Right lobe of liver (tissue), 6 donors: ENCODE measurements around the gene DNAJC25. TPM values are rescaled to one million over a fixed set of nuclear protein-coding genes. Genes with fewer than 3 reads are reported as not detected.

Experiments
- ATAC-seq, 4 donors: fragments of 200-7000 bp; cut with Tn5 transposase; one replicate each; pipeline ENCODE4 v1.9.1; 2020; ENCODE audit warnings: mild to moderate bottlenecking in 4 of 4, moderate library complexity in 4 of 4
- DNase-seq, 3 donors: peaks; one replicate each; pipeline ENCODE4 v3.0.0-alpha.2; 2020
- H3K27ac ChIP-seq, 3 donors: fragments of 200-600 bp; one replicate each; pipeline ENCODE4 v1.8.0; 2022
- H3K27me3 ChIP-seq, 2 donors: fragments of 200-600 bp; one replicate each; pipeline ENCODE4 v1.8.0; 2022
- H3K36me3 ChIP-seq, 4 donors: fragments of 200-600 bp; sonication (generic) in 1 of 4; one replicate each; pipeline versions ENCODE4 v1.5.1 to v1.8.0; 2017 to 2022; ENCODE audit warnings: control low read depth in 1 of 4
- H3K4me1 ChIP-seq, 4 donors: fragments of 200-600 bp; sonication (generic) in 1 of 4; one replicate each; pipeline versions ENCODE4 v1.5.1 to v1.8.0; 2017 to 2022; ENCODE audit warnings: control low read depth in 1 of 4
- H3K4me3 ChIP-seq, 3 donors: fragments of 200-600 bp; one replicate each; pipeline ENCODE4 v1.8.0; 2022
- H3K9me3 ChIP-seq, 4 donors: fragments of 200-600 bp; sonication (generic) in 1 of 4; one replicate each; pipeline versions ENCODE4 v1.5.1 to v1.8.0; 2017 to 2022; ENCODE audit warnings: control low read depth in 1 of 4
- CTCF ChIP-seq, 4 donors: fragments of 200-600 bp in 3 of 4; fragments of 450-650 bp in 1 of 4; IDR thresholded peaks; one replicate each; pipeline versions ENCODE4 v1.5.1 to v1.8.0; 2016 to 2022; ENCODE audit warnings: antibody characterized with exemption in 4 of 4, mild to moderate bottlenecking in 2 of 4
- POLR2A ChIP-seq: fragments of 450-650 bp; IDR thresholded peaks from one replicate; pipeline ENCODE4 v1.6.1; 2017; ENCODE audit warnings: antibody characterized with exemption, mild to moderate bottlenecking
- WGBS: methylation state at CpG from one replicate; pipeline ENCODE4 v1.1.6; 2018; ENCODE audit warnings: low coverage, low lambda C conversion rate; ENCODE audit not compliant: insufficient coverage; ENCODE audit errors: missing lambda C conversion rate; 5-methylcytosine and 5-hydroxymethylcytosine counted together
- intact Hi-C, 2 donors: fragments of 100-400 bp; cut with DNase I; formaldehyde crosslinking; loops; one replicate each; pipeline versions ENCODE4 v1.11.2 to v1.14.1; 2022
- total RNA-seq, 6 experiments: library from RNA; depleted of rRNA in 2 of 6; stranded (reverse); fragments of >200 nt in 2 of 6; fragmentation: NEBNext Ultra II Directional in 3 of 6; extraction: Animal tissue kit (Norgen Biotek cat#: 25700) in 3 of 6; gene quantifications; one replicate each; pipeline versions ENCODE4 v1.1.0 to v1.2.4, GENCODE V29; 2016 to 2023
- donor health status: DM: no; HTN: yes; CAD: no.
- donor health status: DM: no; HTN: no; CAD: no.
- donor health status: DM: no; HTN: no; CAD: no.
- donor health status: DM: no; HTN: yes; CAD: no.
- donor health status: DM: no; HTN: yes; CAD: no.

DNAJC25 gene
- total RNA-seq, 6 experiments from 2014 or later = 12.2 to 32.8 (median 18.2) TPM

DNA sequence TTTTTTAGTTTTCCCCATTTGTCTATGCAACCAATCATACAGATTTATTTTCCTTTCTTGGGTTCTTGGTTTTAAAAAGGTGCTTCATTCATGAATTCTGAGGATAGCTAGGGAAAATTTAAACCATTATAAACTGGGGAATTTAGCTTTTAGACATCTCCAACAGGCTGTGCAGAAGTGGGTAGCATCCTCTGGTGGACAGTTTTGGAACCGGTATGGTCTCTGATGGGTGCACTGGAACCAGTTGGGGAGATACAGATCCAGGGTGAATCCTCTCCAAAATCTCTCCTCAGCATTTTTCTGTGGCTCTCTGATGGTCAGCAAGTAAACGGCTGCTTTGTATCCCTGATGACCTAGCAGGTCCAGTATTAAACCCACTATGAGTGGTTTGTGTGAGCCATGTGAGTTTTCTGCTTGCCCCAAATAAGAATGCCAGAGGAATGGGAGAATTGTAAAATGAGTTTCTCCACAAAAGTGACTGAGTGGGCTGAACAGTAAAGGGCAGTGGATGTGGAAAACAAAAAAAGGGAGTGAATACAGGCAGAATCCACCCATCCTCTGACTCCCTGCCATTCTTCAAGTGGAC, 9.1 kb upstream of the DNAJC25 start:
- Histone ChIP-seq H3K9me3 (no peaks in the 10 kb centered on the region), H3K27me3 (no peaks in the 10 kb centered on the region), H3K27ac (peak overlapping the region in 1 of 3 donors; percentile 82), H3K4me3 (no peak overlapping the region), H3K36me3 (no peaks in the 10 kb centered on the region), H3K4me1 (peaks cover 0 to 40% (median 14%) of the 10 kb centered on the region in 4 donors)
- intact Hi-C loops = no loop called here
- peak in 1 of 3 donors; percentile 66 for DNase-seq
- ATAC-seq = peak; percentile 89 to 95 (median 90)
- 11% methylated on average over 2 of the region's 2 CpGs for WGBS
- peak; percentile 82 to 91 (median 86) for TF ChIP-seq CTCF (IDR thresholded peaks at IDR 0.05)
- no peak for TF ChIP-seq POLR2A

DNA sequence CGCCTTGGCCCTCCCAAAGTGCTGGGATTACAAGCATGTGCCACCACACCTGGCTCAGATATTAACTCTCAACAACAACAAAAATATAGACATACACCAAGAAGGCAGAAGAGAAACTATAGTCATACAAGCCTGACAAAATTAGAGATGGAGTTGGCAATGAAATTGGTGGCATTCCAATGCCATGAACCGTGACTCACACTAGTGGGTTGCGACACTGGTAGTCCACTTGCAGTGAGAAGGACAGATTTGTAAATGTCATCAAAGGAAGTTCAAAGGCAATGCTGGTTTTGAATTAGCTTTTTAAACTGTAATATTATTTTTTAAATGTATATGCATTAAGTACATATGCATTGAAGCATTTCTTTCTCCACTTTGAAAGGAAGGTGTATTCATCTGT, 8.5 kb upstream of the DNAJC25 start:
- 26% methylated on average over 3 of the region's 3 CpGs for WGBS
- intact Hi-C loops = no loop called here
- ATAC-seq (peak; percentile 67 to 81 (median 72)), DNase-seq (peak in 2 of 3 donors; percentile 56 to 79)
- Histone ChIP-seq H3K4me1 (peaks cover 0 to 40% (median 15%) of the 10 kb centered on the region in 4 donors), H3K36me3 (no peaks in the 10 kb centered on the region), H3K9me3 (no peaks in the 10 kb centered on the region), H3K27me3 (no peaks in the 10 kb centered on the region), H3K27ac (peak overlapping the region; percentile 18 to 82 (median 38)), H3K4me3 (no peak overlapping the region)
- no peak for TF ChIP-seq CTCF (IDR thresholded peaks at IDR 0.05)
- TF ChIP-seq POLR2A = no peak

GRCh38 chr9:111627260-111627963, 3.7 kb upstream of the DNAJC25 start:
- peaks cover 0 to 46% (median 8%) of the 10 kb centered on the region in 4 donors for H3K4me1 ChIP-seq
- no peaks in the 10 kb centered on the region for H3K36me3 ChIP-seq
- H3K27me3 ChIP-seq = no peaks in the 10 kb centered on the region
- WGBS = 29% methylated on average over 6 of the region's 7 CpGs
- peak overlapping the region in 1 of 3 donors; percentile 5 for H3K4me3 ChIP-seq
- no peaks in the 10 kb centered on the region for H3K9me3 ChIP-seq
- ATAC-seq = peak; percentile 37 to 65 (median 44)
- peak overlapping the region in 2 of 3 donors; percentile 66 to 89 for H3K27ac ChIP-seq
- TF ChIP-seq CTCF (IDR thresholded peaks at IDR 0.05) (peak in 1 of 4 donors; percentile 10), POLR2A (no peak)
- intact Hi-C loops = no loop called here
- DNase-seq = peak; percentile 39 to 81 (median 72)

DNA sequence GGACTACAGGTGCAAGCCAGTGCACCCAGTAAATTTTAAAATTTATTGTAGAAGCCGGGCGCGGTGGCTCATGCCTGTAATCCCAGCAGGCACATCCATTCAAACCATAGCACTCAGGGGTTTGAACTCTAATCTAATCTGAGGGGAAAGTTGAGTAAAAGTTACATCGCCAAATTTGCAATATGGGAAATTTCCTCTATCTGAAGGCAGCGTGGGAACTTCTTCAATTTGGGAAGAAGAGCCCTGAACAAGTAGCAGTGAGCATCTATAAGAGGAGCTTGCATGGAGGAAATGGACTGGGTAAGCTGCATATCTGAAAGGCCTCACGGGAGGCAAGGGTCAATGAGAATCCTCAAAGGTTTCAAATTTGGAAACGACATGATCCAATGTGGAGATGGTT, 2.7 kb upstream of the DNAJC25 start:
- H3K4me1 ChIP-seq = peaks cover 0 to 38% (median 7%) of the 10 kb centered on the region in 4 donors
- 73% methylated on average over 7 of the region's 7 CpGs for WGBS
- H3K27ac ChIP-seq = peak overlapping the region in 1 of 3 donors; percentile 89

More for the DNA sequence above, 2.7 kb upstream of the DNAJC25 start:
- ATAC-seq = no peak
- H3K27me3 ChIP-seq = no peaks in the 10 kb centered on the region
- H3K9me3 ChIP-seq = no peaks in the 10 kb centered on the region
- no peak for DNase-seq
- TF ChIP-seq CTCF (IDR thresholded peaks at IDR 0.05) = no peak
- TF ChIP-seq POLR2A = no peak
- intact Hi-C loops = no loop called here
- no peak overlapping the region for H3K4me3 ChIP-seq
- no peaks in the 10 kb centered on the region for H3K36me3 ChIP-seq
